Stimulated activated CD8-positive, alpha-beta memory T cell treated with anti-CD3 and anti-CD28 coated beads, Interleukin-15, amount 100 ng/mL, for 48 hours (primary cell): ENCODE measurements around the gene FZD7.

Experiments used
- DNase-seq, 2 donors: peaks; one replicate each; pipeline ENCODE4 v3.0.0-alpha.2; 2020; ENCODE audit warnings: low read depth in 2 of 2

The FZD7 gene

GRCh38 chr2:202067589-202067988 is 33.9 kb downstream of the FZD7 start:
- no peak for DNase-seq

- no peak for DNase-seq
These were observed 35.8 kb downstream of the FZD7 start for GRCh38 chr2:202069170-202070067.

- no peak for DNase-seq
These were observed 37.5 kb downstream of the FZD7 start for GRCh38 chr2:202071107-202071506.

GRCh38 chr2:202072226-202072625 is 38.6 kb downstream of the FZD7 start:
- DNase-seq, result no peak

- DNase-seq, result no peak
These were observed 39.2 kb downstream of the FZD7 start, which contains the start of gene KIAA2012 for GRCh38 chr2:202072737-202073401. KIAA2012 (plus strand) TSS chr2:202073255; CDS start chr2:202073628, 373 bp downstream.

- DNase-seq, result no peak
These were observed 40.7 kb downstream of the FZD7 start for GRCh38 chr2:202074324-202074723.

GRCh38 chr2:202079310-202079709 is 45.7 kb downstream of the FZD7 start:
- DNase-seq, result no peak

GRCh38 chr2:202084265-202084664 is 50.6 kb downstream of the FZD7 start:
- no peak for DNase-seq
